ENCODE data around the gene RYR1. TPM values are rescaled to one million over a fixed set of nuclear protein-coding genes. Genes with fewer than 3 reads are reported as not detected.

Gene RYR1
- total and polyA plus RNA-seq, 10 of the 15 experiments (the other 5 are each of a cell fraction or from before 2014, with no cell fraction given): under 0.01 to 0.32 (median 0.07) TPM; not detected in 1

DNA sequence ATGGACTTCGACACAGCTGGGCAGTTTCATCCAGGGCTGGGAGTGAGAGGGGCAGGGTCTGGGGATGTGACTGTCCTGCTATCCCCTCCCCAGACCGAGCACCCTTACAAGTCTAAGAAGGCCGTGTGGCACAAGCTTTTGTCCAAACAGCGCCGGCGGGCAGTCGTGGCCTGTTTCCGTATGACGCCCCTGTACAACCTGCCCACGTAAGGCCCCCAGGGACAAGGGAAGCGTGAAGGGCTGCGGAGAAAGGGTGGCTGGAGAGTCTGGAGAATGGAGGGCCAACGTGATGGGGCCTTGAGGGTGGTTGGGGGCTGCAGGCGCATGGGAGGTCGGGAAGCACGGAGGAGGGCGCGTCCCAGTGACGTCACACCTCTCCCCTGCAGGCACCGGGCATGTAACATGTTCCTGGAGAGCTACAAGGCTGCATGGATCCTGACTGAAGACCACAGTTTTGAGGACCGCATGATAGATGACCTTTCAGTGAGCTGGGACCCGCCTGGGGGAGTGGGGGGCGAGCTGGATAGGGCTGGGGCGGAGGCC, 94.8 kb downstream of the RYR1 start:
- Histone ChIP-seq H3K36me3 (ENCODE audit: control insufficient read depth in 2 of 2, insufficient read depth in 2 of 2, low read length in 1 of 2) (no peaks in the 10 kb centered on the region), H2AFZ (ENCODE audit: control insufficient read depth, low read depth, low read length) (no peak overlapping the region), H3K27me3 (replicated peaks in 1 of 2; ENCODE audit: control insufficient read depth in 2 of 2, insufficient read depth in 2 of 2, low read length in 1 of 2) (no peaks in the 10 kb centered on the region), H3K4me1 (ENCODE audit: control insufficient read depth, insufficient read depth, low read length) (no peaks in the 10 kb centered on the region), H4K20me1 (ENCODE audit: control insufficient read depth, insufficient read depth) (no peaks in the 10 kb centered on the region), H3K79me2 (ENCODE audit: control insufficient read depth, insufficient read depth, low read length) (no peaks in the 10 kb centered on the region), H3K9me3 (replicated peaks; ENCODE audit: control insufficient read depth, insufficient read depth, low read length) (no peaks in the 10 kb centered on the region), H3K4me3 (no peak overlapping the region), H3K9ac (ENCODE audit: control insufficient read depth, insufficient read depth, low read length) (no peak overlapping the region), H3K4me2 (ENCODE audit: control insufficient read depth, insufficient read depth) (no peak overlapping the region), H3K27ac (ENCODE audit: control insufficient read depth, insufficient read depth) (no peak overlapping the region)
- no TSS peak for BruUV-seq (replicated peaks)
- SMC1A ChIA-PET (ENCODE audit: uncharacterized antibody, unreplicated experiment): no interaction called here
- no peak for DNase-seq (ENCODE audit: low read depth, low spot score)
- intact Hi-C loops (cut with micrococcal nuclease; ENCODE audit: unreplicated experiment): no loop called here
- RAD21 ChIA-PET (ENCODE audit: unreplicated experiment): no interaction called here
- ATAC-seq: no peak
- CTCF ChIA-PET: no interaction called here
- FAIRE-seq: no peak
- POLR2A ChIA-PET: interaction anchor here (0.6 kb wide), 1 partner anchor 116 kb away, joined by 8 read pairs; no protein-coding TSS in a partner anchor
- WGBS (ENCODE audit: insufficient coverage, insufficient replicate concordance, low lambda C conversion rate, missing lambda C conversion rate): 27% methylated on average over 23 of the region's 24 CpGs
- in situ Hi-C loops (cut with MboI): no loop called here
- TF ChIP-seq MEF2A (IDR thresholded peaks at IDR 0.05; ENCODE audit: insufficient read depth, low read depth, low read length) (no peak), MTA3 (IDR thresholded peaks at IDR 0.05; ENCODE audit: borderline replicate concordance, low read length) (no peak), WRNIP1 (IDR thresholded peaks at IDR 0.05; ENCODE audit: borderline replicate concordance, low read depth, low read length) (no peak), ZNF217 (IDR thresholded peaks at IDR 0.05) (no peak), FOXM1 (IDR thresholded peaks at IDR 0.05; ENCODE audit: low read depth, low read length) (no peak), NR2F1 (conservative IDR thresholded peaks at IDR 0.05) (no peak), EP300 (IDR thresholded peaks at IDR 0.05; ENCODE audit: borderline replicate concordance in 1 of 2, control insufficient read depth in 1 of 2, low read depth in 2 of 2, low read length in 2 of 2) (no peak), ZNF207 (IDR thresholded peaks at IDR 0.05; ENCODE audit: borderline replicate concordance) (no peak), CHD2 (IDR thresholded peaks at IDR 0.05; ENCODE audit: borderline replicate concordance, low read depth, low read length) (no peak), FOS (IDR thresholded peaks at IDR 0.05; ENCODE audit: borderline replicate concordance, extremely low read depth, insufficient read length) (no peak), YBX1 (IDR thresholded peaks at IDR 0.05) (no peak)
- TF ChIP-seq, protein P1, sequence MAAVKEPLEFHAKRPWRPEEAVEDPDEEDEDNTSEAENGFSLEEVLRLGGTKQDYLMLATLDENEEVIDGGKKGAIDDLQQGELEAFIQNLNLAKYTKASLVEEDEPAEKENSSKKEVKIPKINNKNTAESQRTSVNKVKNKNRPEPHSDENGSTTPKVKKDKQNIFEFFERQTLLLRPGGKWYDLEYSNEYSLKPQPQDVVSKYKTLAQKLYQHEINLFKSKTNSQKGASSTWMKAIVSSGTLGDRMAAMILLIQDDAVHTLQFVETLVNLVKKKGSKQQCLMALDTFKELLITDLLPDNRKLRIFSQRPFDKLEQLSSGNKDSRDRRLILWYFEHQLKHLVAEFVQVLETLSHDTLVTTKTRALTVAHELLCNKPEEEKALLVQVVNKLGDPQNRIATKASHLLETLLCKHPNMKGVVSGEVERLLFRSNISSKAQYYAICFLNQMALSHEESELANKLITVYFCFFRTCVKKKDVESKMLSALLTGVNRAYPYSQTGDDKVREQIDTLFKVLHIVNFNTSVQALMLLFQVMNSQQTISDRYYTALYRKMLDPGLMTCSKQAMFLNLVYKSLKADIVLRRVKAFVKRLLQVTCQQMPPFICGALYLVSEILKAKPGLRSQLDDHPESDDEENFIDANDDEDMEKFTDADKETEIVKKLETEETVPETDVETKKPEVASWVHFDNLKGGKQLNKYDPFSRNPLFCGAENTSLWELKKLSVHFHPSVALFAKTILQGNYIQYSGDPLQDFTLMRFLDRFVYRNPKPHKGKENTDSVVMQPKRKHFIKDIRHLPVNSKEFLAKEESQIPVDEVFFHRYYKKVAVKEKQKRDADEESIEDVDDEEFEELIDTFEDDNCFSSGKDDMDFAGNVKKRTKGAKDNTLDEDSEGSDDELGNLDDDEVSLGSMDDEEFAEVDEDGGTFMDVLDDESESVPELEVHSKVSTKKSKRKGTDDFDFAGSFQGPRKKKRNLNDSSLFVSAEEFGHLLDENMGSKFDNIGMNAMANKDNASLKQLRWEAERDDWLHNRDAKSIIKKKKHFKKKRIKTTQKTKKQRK (IDR thresholded peaks at IDR 0.05; ENCODE audit: low read depth, low read length): no peak
- TF ChIP-seq, protein P2, sequence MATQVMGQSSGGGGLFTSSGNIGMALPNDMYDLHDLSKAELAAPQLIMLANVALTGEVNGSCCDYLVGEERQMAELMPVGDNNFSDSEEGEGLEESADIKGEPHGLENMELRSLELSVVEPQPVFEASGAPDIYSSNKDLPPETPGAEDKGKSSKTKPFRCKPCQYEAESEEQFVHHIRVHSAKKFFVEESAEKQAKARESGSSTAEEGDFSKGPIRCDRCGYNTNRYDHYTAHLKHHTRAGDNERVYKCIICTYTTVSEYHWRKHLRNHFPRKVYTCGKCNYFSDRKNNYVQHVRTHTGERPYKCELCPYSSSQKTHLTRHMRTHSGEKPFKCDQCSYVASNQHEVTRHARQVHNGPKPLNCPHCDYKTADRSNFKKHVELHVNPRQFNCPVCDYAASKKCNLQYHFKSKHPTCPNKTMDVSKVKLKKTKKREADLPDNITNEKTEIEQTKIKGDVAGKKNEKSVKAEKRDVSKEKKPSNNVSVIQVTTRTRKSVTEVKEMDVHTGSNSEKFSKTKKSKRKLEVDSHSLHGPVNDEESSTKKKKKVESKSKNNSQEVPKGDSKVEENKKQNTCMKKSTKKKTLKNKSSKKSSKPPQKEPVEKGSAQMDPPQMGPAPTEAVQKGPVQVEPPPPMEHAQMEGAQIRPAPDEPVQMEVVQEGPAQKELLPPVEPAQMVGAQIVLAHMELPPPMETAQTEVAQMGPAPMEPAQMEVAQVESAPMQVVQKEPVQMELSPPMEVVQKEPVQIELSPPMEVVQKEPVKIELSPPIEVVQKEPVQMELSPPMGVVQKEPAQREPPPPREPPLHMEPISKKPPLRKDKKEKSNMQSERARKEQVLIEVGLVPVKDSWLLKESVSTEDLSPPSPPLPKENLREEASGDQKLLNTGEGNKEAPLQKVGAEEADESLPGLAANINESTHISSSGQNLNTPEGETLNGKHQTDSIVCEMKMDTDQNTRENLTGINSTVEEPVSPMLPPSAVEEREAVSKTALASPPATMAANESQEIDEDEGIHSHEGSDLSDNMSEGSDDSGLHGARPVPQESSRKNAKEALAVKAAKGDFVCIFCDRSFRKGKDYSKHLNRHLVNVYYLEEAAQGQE (IDR thresholded peaks at IDR 0.05; ENCODE audit: low read depth, low read length): no peak
- TF ChIP-seq, protein P3, sequence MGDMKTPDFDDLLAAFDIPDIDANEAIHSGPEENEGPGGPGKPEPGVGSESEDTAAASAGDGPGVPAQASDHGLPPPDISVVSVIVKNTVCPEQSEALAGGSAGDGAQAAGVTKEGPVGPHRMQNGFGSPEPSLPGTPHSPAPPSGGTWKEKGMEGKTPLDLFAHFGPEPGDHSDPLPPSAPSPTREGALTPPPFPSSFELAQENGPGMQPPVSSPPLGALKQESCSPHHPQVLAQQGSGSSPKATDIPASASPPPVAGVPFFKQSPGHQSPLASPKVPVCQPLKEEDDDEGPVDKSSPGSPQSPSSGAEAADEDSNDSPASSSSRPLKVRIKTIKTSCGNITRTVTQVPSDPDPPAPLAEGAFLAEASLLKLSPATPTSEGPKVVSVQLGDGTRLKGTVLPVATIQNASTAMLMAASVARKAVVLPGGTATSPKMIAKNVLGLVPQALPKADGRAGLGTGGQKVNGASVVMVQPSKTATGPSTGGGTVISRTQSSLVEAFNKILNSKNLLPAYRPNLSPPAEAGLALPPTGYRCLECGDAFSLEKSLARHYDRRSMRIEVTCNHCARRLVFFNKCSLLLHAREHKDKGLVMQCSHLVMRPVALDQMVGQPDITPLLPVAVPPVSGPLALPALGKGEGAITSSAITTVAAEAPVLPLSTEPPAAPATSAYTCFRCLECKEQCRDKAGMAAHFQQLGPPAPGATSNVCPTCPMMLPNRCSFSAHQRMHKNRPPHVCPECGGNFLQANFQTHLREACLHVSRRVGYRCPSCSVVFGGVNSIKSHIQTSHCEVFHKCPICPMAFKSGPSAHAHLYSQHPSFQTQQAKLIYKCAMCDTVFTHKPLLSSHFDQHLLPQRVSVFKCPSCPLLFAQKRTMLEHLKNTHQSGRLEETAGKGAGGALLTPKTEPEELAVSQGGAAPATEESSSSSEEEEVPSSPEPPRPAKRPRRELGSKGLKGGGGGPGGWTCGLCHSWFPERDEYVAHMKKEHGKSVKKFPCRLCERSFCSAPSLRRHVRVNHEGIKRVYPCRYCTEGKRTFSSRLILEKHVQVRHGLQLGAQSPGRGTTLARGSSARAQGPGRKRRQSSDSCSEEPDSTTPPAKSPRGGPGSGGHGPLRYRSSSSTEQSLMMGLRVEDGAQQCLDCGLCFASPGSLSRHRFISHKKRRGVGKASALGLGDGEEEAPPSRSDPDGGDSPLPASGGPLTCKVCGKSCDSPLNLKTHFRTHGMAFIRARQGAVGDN (IDR thresholded peaks at IDR 0.05): no peak
